ENCODE measurements around the gene CDIPT. TPM values are rescaled to one million over a fixed set of nuclear protein-coding genes. Genes with fewer than 3 reads are reported as not detected.

CDIPT gene
- total RNA-seq, 1 donor from 2014 or later, result 75.4 TPM

DNA sequence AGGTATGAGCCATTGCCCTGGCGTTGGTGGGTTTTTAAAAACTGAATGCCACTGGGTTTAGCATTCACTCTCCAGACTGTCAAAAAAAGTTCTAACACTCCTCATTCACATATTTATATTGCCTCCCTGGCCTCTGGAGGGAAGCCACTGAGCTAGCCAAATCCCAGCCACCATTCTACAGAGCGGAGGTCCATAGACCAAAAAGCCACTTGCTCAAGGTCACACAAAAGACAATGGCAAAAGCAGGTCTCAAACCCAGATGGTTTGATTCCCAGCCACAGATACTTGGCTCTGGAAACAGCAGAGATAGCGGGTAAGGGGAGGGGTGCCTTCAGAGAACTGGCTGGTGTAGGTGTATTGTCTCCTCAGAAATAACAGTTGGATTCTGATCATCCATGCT, 18.0 kb upstream of the CDIPT start:
- Histone ChIP-seq H3K27ac (no peak overlapping the region), H3K9me3 (no peaks in the 10 kb centered on the region), H3K4me1 (peaks cover 12% of the 10 kb centered on the region), H3K27me3 (ENCODE audit: low read depth) (peaks cover 29% of the 10 kb centered on the region), H3K4me3 (no peak overlapping the region), H3K36me3 (no peaks in the 10 kb centered on the region)
- ATAC-seq (no peak), DNase-seq (no peak)
- intact Hi-C loops (cut with DNase I), result no loop called here
- TF ChIP-seq, protein P1, sequence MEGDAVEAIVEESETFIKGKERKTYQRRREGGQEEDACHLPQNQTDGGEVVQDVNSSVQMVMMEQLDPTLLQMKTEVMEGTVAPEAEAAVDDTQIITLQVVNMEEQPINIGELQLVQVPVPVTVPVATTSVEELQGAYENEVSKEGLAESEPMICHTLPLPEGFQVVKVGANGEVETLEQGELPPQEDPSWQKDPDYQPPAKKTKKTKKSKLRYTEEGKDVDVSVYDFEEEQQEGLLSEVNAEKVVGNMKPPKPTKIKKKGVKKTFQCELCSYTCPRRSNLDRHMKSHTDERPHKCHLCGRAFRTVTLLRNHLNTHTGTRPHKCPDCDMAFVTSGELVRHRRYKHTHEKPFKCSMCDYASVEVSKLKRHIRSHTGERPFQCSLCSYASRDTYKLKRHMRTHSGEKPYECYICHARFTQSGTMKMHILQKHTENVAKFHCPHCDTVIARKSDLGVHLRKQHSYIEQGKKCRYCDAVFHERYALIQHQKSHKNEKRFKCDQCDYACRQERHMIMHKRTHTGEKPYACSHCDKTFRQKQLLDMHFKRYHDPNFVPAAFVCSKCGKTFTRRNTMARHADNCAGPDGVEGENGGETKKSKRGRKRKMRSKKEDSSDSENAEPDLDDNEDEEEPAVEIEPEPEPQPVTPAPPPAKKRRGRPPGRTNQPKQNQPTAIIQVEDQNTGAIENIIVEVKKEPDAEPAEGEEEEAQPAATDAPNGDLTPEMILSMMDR (IDR thresholded peaks at IDR 0.05), result no peak

DNA sequence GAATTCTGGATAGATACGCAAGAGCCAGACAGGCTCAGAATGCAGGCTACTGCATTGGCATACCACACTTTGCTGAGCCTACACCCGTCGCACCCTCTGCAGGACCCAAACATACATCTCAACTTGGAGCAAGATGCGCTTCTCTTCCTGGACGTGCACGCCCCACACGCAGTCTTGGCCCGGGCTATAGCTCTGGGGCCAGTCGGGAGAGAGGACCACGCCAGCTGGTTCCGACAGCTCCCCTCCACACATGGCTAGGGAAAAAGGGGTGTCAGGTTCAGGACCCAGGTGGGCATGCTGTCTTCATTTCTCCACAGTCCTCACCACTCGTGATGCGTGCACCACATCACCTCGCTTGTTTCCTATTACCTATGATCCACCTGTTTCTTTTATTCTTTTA, 15.1 kb upstream of the CDIPT start:
- peaks cover 12% of the 10 kb centered on the region for H3K4me1 ChIP-seq
- H3K4me3 ChIP-seq, result no peak overlapping the region
- H3K27ac ChIP-seq, result no peak overlapping the region
- TF ChIP-seq, protein P1 (IDR thresholded peaks at IDR 0.05), result no peak
- H3K27me3 ChIP-seq (ENCODE audit: low read depth), result peaks cover 36% of the 10 kb centered on the region
- no peaks in the 10 kb centered on the region for H3K36me3 ChIP-seq
- ATAC-seq (no peak), DNase-seq (no peak)
- intact Hi-C loops (cut with DNase I), result no loop called here
- no peaks in the 10 kb centered on the region for H3K9me3 ChIP-seq

DNA sequence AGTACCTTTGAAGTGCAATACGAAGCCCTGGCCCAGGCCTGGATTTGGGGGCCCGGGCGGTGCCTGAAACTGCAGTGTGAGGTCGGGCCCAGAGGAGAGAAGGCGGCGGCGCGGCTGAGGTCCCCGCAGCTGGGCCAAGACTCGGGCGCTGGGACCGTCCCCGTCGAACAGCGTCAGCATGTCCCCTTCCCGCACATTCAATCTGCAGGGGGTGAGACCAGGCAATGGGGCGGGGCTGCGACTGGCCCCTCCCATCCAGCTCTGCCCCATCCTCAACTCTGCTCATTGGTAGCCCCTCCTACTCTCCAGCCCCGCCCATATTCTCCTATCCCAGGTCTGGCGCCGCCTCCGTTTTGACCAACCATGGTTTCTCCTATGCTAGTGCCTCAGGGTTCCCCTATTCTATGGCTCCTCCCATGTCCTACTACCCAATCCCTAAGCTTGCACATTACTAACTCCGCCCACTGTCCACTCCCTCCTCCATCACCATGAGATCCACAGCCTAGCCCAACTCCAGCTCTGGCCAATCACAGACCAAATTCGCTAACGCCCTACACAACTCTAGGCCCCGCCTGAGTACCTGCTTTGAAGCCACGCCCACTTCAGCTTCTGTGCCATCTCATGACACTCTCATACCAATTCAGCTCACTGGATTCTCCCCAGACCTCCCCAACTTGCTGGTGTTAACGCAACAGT, 14.4 kb upstream of the CDIPT start:
- TF ChIP-seq, protein P1 (IDR thresholded peaks at IDR 0.05), result no peak
- DNase-seq, result peak; percentile 81
- Histone ChIP-seq H3K36me3 (no peaks in the 10 kb centered on the region), H3K4me1 (peaks cover 12% of the 10 kb centered on the region), H3K9me3 (no peaks in the 10 kb centered on the region), H3K27ac (no peak overlapping the region), H3K4me3 (peak overlapping the region; percentile 39), H3K27me3 (ENCODE audit: low read depth) (peaks cover 36% of the 10 kb centered on the region)
- ATAC-seq, result peak; percentile 77 to 84
- intact Hi-C loops (cut with DNase I), result no loop called here

DNA sequence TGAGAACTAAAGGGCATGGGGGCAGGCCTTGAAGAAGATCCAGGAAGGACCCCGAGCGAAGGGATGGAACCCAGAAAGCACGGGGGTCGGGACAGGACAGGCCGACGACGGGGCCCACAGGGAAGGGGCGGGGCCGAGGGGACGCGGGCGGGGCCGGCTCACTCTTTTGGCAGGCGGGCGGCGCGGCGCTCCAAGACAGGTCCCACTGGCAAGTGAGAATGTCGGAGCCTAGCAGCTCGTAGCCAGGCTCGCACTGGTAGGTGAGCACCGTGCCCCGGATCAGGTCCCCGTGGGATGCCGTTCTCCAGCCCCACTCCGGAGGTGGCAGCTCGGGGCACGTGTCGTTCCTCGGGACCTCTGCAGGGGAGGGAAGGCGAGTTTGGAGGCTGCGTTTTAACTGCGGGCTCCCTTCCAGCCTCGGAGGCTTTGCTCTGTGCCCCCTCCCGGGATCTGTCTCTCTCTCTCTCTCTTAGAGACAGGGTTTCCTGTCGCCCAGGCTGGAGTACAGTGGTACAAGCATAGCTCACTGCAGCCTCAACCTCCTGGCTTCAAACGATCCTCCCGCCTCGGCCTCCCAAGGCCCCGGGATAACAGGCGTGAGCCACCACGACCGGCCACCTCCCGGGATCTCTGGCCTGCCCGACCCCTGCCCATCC, 13.7 kb upstream of the CDIPT start:
- Histone ChIP-seq H3K4me1 (peaks cover 12% of the 10 kb centered on the region), H3K4me3 (peak overlapping the region; percentile 39), H3K9me3 (no peaks in the 10 kb centered on the region), H3K27ac (no peak overlapping the region), H3K27me3 (ENCODE audit: low read depth) (peaks cover 36% of the 10 kb centered on the region), H3K36me3 (no peaks in the 10 kb centered on the region)
- ATAC-seq (peak in 1 of 2 donors; percentile 55), DNase-seq (no peak)
- intact Hi-C loops (cut with DNase I), result no loop called here
- TF ChIP-seq, protein P1 (IDR thresholded peaks at IDR 0.05), result no peak

DNA sequence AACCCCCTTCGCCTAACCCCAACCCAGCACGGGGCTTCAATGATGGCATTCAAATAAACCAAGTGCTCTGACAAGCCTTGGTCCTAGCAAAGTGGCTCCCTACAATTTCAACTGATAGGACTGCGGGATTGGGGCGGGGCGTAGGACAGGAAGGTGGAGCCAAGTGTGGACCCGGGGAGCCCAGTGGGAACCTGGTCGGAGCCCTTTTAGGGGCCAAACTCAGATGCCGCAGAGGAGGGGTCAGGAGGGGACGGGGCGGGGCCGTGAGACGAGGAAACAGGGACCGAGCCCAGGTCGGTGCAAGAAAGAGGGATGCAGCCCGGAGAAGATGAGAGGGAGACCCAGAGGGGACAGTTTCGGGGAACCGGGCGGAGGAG, 13.2 kb upstream of the CDIPT start:
- ATAC-seq, result peak in 1 of 2 donors; percentile 17
- peaks cover 12% of the 10 kb centered on the region for H3K4me1 ChIP-seq
- no peaks in the 10 kb centered on the region for H3K9me3 ChIP-seq
- H3K36me3 ChIP-seq, result no peaks in the 10 kb centered on the region
- H3K4me3 ChIP-seq, result peak overlapping the region; percentile 39
- no peak for DNase-seq
- intact Hi-C loops (cut with DNase I), result no loop called here
- TF ChIP-seq, protein P1 (IDR thresholded peaks at IDR 0.05), result no peak
- H3K27me3 ChIP-seq (ENCODE audit: low read depth), result peaks cover 36% of the 10 kb centered on the region
- H3K27ac ChIP-seq, result no peak overlapping the region
